ENCODE measurements around the gene RAB11FIP4.

The RAB11FIP4 gene

DNA sequence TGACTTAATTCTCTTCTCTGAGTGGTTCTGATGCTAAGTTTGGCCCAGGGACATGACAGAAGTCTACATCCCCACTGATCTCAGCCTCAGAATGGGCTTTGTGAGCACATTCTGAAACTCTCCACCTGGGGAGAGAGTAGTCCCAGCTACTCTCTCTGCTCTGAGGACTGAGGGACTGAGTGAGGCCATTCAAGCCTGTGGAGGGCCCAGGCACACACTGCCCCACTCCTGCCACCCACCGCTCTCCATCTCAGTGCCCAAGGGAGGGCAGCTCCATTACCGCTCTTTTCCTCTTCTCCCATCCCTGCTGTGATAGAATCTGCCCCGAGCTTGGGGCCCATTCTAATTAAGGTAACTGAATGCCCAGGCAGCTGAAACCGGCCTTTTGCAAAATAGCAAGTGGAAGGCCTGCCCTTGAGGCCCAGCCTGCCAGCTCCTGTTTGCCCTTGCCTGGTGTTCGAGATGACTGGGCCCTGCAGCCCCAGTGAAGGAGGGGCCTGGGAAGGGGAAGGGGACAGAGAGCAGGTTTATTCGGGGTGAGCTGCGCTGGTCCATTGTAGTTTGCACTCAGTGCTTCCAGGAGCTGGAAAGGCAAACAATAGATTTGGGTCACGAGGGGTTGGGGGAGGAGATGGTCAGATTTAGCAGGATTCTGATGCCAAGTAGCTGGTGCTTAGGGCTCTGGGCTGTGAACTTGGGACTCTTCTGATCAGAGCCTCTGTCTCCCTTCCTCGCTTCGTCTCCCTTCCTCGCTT is 76.2 kb downstream of the RAB11FIP4 start:
- TF ChIP-seq, protein P1, sequence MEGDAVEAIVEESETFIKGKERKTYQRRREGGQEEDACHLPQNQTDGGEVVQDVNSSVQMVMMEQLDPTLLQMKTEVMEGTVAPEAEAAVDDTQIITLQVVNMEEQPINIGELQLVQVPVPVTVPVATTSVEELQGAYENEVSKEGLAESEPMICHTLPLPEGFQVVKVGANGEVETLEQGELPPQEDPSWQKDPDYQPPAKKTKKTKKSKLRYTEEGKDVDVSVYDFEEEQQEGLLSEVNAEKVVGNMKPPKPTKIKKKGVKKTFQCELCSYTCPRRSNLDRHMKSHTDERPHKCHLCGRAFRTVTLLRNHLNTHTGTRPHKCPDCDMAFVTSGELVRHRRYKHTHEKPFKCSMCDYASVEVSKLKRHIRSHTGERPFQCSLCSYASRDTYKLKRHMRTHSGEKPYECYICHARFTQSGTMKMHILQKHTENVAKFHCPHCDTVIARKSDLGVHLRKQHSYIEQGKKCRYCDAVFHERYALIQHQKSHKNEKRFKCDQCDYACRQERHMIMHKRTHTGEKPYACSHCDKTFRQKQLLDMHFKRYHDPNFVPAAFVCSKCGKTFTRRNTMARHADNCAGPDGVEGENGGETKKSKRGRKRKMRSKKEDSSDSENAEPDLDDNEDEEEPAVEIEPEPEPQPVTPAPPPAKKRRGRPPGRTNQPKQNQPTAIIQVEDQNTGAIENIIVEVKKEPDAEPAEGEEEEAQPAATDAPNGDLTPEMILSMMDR (IDR thresholded peaks at IDR 0.05; ENCODE audit: low read depth, low read length, missing control alignments) = no peak
- no peak overlapping the region for H3K4me3 ChIP-seq (replicated peaks; ENCODE audit: low read depth, low read length)
- no peak for DNase-seq (ENCODE audit: extremely low read depth, low read depth)

DNA sequence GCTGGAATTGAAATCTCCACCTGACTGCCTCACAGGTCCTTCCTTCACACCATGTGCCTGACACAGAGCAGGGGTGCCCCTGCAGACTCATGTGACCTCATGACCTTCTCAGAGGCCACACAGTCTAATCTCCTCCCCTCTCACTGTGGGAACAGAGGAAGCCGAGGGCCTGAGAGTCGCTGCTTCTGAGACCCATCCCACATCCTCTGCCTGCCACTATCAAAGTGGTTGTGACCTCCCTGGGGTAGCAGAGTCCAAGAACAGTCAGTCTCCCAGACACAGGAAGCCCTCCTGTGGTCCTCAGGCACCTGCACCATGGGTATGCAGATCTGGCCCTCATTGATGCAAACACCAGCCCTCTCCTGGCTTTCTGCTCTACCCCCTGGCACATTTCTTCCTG is 78.5 kb downstream of the RAB11FIP4 start:
- no peak for DNase-seq (ENCODE audit: extremely low read depth, low read depth)
- H3K4me3 ChIP-seq (replicated peaks; ENCODE audit: low read depth, low read length) = no peak overlapping the region

DNA sequence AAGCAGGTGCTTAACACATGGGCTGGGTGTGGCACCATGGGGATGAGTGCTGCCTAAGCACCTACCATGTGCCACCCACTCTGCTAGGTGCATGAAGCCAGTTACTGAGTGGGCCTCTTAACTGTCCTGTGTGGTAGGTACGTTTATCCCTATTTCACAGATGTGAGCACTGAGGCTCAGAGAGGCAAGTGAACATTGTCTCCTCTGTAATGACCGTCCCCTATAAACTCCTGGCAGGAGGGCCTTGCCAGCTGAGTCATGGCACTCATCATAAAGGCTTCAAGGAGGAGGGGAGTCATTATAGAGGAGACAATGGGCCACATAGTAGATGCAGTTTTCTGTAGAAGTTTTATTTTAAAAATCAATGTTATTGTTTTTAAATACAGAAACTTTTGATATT is 79.1 kb downstream of the RAB11FIP4 start:
- DNase-seq (ENCODE audit: extremely low read depth, low read depth) = no peak
- no peak overlapping the region for H3K4me3 ChIP-seq (replicated peaks; ENCODE audit: low read depth, low read length)
- TF ChIP-seq, protein P1 (IDR thresholded peaks at IDR 0.05; ENCODE audit: low read depth, low read length, missing control alignments) = no peak

More for the DNA sequence above, 78.5 kb downstream of the RAB11FIP4 start:
- TF ChIP-seq, protein P1 (IDR thresholded peaks at IDR 0.05; ENCODE audit: low read depth, low read length, missing control alignments) = no peak

DNA sequence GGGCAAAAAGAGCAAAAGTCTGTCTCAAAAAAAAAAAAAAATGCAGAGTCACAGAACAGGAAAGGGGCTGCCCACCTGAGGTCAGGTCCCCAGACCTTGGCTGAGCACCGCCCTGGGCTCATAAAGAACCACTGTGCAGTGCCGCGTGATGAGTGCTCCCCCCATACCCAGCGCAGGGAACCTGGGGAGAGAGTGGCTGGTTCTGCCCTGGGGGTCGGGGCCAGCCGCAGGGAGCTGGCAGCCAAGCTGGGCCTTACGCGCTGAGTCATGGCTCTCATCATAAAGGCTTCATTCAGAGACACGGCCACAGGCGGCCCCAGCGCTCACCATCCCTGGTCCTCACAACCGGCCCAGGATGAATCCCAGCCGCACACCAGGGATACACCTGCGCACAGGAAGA is 80.7 kb downstream of the RAB11FIP4 start:
- DNase-seq (ENCODE audit: extremely low read depth, low read depth) = no peak
- H3K4me3 ChIP-seq (replicated peaks; ENCODE audit: low read depth, low read length) = no peak overlapping the region
- TF ChIP-seq, protein P1 (IDR thresholded peaks at IDR 0.05; ENCODE audit: low read depth, low read length, missing control alignments) = no peak

DNA sequence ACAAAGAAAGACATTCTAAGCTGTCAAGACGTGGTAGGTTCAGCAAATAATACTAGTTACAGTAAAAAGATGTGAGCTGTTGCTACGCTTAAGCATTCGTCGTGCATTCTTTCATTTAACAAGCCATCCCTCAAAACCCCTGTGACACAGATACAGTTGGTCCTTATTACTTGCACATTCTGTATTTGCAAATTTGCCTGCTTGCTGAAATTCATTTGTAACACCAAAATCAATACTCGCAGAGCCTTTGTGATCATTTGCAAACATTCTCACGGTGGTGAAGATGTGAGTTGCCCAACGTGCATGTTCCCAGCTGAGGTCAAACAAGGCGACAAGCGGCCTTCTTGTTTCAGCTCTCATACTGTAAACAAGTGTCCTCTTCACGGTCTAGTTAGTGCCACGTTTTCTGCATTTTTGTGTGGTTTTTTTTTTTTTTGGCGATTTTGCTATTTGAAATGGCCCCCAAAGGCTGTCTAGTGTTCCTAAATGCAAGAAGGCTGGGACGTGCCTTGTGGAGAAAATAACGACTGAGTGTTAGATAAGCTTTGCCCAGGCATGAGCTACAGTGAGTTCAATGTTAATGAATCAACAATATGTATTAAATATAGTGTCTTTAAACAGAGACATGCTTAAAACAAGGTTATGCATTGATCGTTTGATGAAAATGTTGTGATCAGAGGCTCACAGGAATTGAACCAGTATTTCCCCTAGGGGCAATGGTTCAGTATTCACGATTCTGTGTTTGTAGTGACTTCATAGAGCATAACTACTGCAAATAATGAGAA is 84.1 kb downstream of the RAB11FIP4 start:
- H3K4me3 ChIP-seq (replicated peaks; ENCODE audit: low read depth, low read length) = no peak overlapping the region
- no peak for DNase-seq (ENCODE audit: extremely low read depth, low read depth)
- TF ChIP-seq, protein P1 (IDR thresholded peaks at IDR 0.05; ENCODE audit: low read depth, low read length, missing control alignments) = no peak

DNA sequence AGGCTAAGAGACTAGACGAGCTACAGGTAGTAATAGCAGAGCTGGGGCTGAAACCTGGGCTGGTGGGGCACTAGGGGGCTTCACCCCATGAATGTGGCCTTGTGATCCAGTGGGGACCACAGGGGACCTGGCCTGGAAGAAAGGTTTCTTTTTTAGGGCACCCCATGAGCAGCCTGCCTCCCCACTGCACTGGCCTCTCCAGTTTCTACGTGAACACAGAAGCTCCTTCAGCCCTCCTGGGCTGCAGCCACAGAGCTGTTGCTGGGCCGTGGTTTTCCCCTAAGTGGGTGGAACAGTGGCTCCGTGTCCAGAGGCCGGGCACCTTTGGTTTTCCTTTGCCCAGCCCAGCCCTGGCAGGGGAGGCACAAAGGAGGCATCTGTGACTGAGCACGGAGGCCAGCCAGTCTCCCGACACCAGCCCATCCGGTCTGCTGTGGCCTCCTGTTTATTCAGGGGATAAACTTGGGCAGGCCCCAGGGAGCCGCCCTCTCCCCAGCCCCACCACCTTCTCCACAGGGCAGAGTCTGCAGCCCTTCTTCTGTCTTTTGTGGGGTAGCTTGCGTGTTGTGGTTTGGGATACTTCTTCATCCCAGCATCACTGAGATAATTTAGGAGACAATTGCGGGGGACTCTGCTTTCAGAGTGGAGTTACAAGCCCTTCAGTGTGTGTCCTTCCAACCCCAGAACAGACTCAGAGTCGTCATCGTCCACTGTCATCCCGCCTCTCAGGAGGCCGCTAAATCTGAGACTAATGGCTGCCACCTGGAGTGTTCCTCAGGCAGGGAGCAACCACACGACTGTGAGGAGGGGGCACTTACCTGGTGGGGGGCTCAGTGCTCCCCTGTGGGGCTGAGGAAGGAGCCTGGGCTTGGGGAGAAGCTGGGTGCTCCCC is 85.3 kb downstream of the RAB11FIP4 start:
- DNase-seq (ENCODE audit: extremely low read depth, low read depth) = no peak
- TF ChIP-seq, protein P1 (IDR thresholded peaks at IDR 0.05; ENCODE audit: low read depth, low read length, missing control alignments) = no peak
- no peak overlapping the region for H3K4me3 ChIP-seq (replicated peaks; ENCODE audit: low read depth, low read length)

Data from HFF-Myc (cell line).